ENCODE data around the gene DDT. TPM values are rescaled to one million over a fixed set of nuclear protein-coding genes. Genes with fewer than 3 reads are reported as not detected.
"Not testable (repeated sequence)": the region's sequence is repeated elsewhere in the genome, so short reads cannot be mapped to it uniquely, and the experiment has no call there.

The DDT gene
- 100 to 1,000 TPM; 352 to 460 TPM for total RNA-seq
- 1,000 to 10,000 TPM; 1,143 to 1,291 TPM for polyA plus RNA-seq

DNA sequence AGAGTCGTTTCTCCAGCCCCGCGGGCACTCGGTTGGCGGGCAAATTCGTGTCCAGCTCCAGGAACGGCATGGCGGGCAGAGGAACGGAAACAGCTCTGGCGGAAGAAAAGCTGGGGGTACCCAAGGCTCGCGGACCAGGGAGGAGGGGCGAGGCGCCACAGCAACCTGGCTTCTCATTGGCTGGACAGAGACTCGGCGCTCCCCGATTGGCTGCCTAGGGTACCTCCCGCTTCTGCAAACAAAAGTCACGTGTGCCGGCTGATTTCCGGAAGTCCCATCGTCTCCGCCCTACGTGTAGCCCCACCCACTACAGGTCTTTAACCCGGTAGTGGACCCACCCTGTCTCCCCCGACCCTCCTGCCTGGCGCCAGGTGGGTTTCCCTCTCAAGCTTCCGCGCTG lies at the start of gene DDT:
TSS of gene DDT (minus strand) at position 97 of the 400 bp plus-strand sequence. CDS start at position 70, 27 bp downstream.
- H3K9me3 ChIP-seq (ENCODE audit: control insufficient read depth in 4 of 4, low read length in 3 of 4); H3K4me3 ChIP-seq (ENCODE audit: low read depth in 1 of 3, low read length in 3 of 3); DNase-seq (ENCODE audit: low spot score); H3K27me3 ChIP-seq (ENCODE audit: control insufficient read depth in 4 of 4, insufficient read depth in 4 of 4, low read length in 3 of 4); H3K27ac ChIP-seq (ENCODE audit: low read depth in 1 of 2, low read length in 2 of 2); H3K9ac ChIP-seq (ENCODE audit: low read depth in 1 of 2, low read length in 2 of 2): not testable (repeated sequence)
- WGBS: no CpG with 5 or more reads among the region's 29 CpGs
- Histone ChIP-seq H3K4me1 (ENCODE audit: control insufficient read depth in 4 of 4, insufficient read depth in 4 of 4, low read length in 3 of 4) (peaks cover 1 to 18% (median 7%) of the 10 kb centered on the region in 4 donors), H3K36me3 (ENCODE audit: control insufficient read depth in 4 of 4, insufficient read depth in 3 of 4, low read depth in 1 of 4, low read length in 3 of 4) (peaks cover 8 to 20% (median 15%) of the 10 kb centered on the region in 4 donors)

- Histone ChIP-seq H3K4me1 (ENCODE audit: control insufficient read depth in 4 of 4, insufficient read depth in 4 of 4, low read length in 3 of 4) (peaks cover 0 to 3% (median 0%) of the 10 kb centered on the region in 4 donors), H3K4me3 (ENCODE audit: low read depth in 1 of 3, low read length in 3 of 3) (no peak overlapping the region), H3K27ac (ENCODE audit: low read depth in 1 of 2, low read length in 2 of 2) (no peak overlapping the region), H3K36me3 (ENCODE audit: control insufficient read depth in 4 of 4, insufficient read depth in 3 of 4, low read depth in 1 of 4, low read length in 3 of 4) (no peaks in the 10 kb centered on the region), H3K9ac (ENCODE audit: low read depth in 1 of 2, low read length in 2 of 2) (no peak overlapping the region), H3K9me3 (ENCODE audit: control insufficient read depth in 4 of 4, low read length in 3 of 4) (no peaks in the 10 kb centered on the region), H3K27me3 (ENCODE audit: control insufficient read depth in 4 of 4, insufficient read depth in 4 of 4, low read length in 3 of 4) (no peaks in the 10 kb centered on the region)
- TF ChIP-seq FOXA2 (IDR thresholded peaks at IDR 0.05) (no peak), FOXA1 (IDR thresholded peaks at IDR 0.05) (no peak), NR2F2 (IDR thresholded peaks at IDR 0.05) (no peak), GABPA (IDR thresholded peaks at IDR 0.05 in 1 of 2, conservative IDR thresholded peaks at IDR 0.05 in 1 of 2) (no peak), REST (IDR thresholded peaks at IDR 0.05) (no peak), YY1 (IDR thresholded peaks at IDR 0.05) (no peak), TAF1 (conservative IDR thresholded peaks at IDR 0.05) (no peak), JUND (IDR thresholded peaks at IDR 0.05) (no peak), HNF4A (conservative IDR thresholded peaks at IDR 0.05) (no peak), RXRA (IDR thresholded peaks at IDR 0.05) (no peak), RAD21 (IDR thresholded peaks at IDR 0.05) (no peak), CTCF (IDR thresholded peaks at IDR 0.05; ENCODE audit: low read depth, low read length, missing input control) (no peak), HNF4G (IDR thresholded peaks at IDR 0.05) (no peak), SP1 (IDR thresholded peaks at IDR 0.05) (no peak)
- TF ChIP-seq, protein P1, sequence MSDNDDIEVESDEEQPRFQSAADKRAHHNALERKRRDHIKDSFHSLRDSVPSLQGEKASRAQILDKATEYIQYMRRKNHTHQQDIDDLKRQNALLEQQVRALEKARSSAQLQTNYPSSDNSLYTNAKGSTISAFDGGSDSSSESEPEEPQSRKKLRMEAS (IDR thresholded peaks at IDR 0.05): no peak
- TF ChIP-seq, protein P2, sequence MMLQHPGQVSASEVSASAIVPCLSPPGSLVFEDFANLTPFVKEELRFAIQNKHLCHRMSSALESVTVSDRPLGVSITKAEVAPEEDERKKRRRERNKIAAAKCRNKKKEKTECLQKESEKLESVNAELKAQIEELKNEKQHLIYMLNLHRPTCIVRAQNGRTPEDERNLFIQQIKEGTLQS (IDR thresholded peaks at IDR 0.05): no peak
- DNase-seq (ENCODE audit: low spot score): no peak
Measured at GRCh38 chr22:24023204-24023789, 49.1 kb upstream of the DDT start.

Data from liver (tissue), 9 donors.